Measurements from ENCODE around the gene ATAD1. TPM values are rescaled to one million over a fixed set of nuclear protein-coding genes. Genes with fewer than 3 reads are reported as not detected.

The ATAD1 gene
- total RNA-seq, 1 experiment from 2014 or later: 48.8 TPM

- CTCF ChIA-PET: no interaction called here
Observed at GRCh38 chr10:87703771-87704170, 114.3 kb downstream of the ATAD1 start.

DNA sequence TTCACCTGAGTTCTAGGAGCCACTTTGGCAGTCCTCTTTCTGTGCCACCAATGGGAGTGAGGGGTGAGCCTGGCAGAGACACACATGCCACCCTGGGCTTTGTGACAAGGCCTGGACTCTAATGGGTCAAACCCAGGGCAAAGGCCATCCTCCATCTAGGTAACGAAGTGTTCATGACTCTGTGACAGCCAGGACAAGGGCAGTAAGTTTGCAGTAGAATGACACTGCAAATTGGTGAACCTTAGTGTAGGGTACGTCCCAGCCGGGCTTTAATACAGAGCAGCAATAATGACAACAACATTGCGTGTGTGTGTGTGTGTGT, 115.1 kb downstream of the ATAD1 start:
- no peaks in the 10 kb centered on the region for H3K9me3 ChIP-seq
- Mint-ChIP-seq H3K36me3 (ENCODE audit: insufficient read depth, unreplicated experiment) (no peaks in the 10 kb centered on the region), H3K4me1 (ENCODE audit: low read depth, unreplicated experiment) (peaks cover 18% of the 10 kb centered on the region), H3K27ac (ENCODE audit: unreplicated experiment) (no peak overlapping the region), H3K27me3 (ENCODE audit: insufficient read depth, unreplicated experiment) (no peaks in the 10 kb centered on the region), H3K9me3 (ENCODE audit: unreplicated experiment) (no peaks in the 10 kb centered on the region), H3K4me3 (ENCODE audit: unreplicated experiment) (no peak overlapping the region)
- H3K4me1 ChIP-seq: peaks cover 21% of the 10 kb centered on the region
- H3K27me3 ChIP-seq (replicated peaks; ENCODE audit: control insufficient read depth, insufficient read depth, low read length): no peaks in the 10 kb centered on the region; the same call in 1 of the 2 replicates
- no peaks in the 10 kb centered on the region for H3K36me3 ChIP-seq (ENCODE audit: control insufficient read depth, insufficient read depth, low read length)
- ChIA-PET POLR2A (no interaction called here), CTCF (no interaction called here)
- DNase-seq: no peak
- intact Hi-C loops (cut with micrococcal nuclease; ENCODE audit: unreplicated experiment): loop anchor here (5.0 kb wide), 1 partner anchor 41 kb away; no protein-coding TSS in a partner anchor
- no peak overlapping the region for H3K4me3 ChIP-seq (ENCODE audit: low read depth, low read length)
- no TSS peak for BruUV-seq (replicated peaks)
- TF ChIP-seq, protein P1, sequence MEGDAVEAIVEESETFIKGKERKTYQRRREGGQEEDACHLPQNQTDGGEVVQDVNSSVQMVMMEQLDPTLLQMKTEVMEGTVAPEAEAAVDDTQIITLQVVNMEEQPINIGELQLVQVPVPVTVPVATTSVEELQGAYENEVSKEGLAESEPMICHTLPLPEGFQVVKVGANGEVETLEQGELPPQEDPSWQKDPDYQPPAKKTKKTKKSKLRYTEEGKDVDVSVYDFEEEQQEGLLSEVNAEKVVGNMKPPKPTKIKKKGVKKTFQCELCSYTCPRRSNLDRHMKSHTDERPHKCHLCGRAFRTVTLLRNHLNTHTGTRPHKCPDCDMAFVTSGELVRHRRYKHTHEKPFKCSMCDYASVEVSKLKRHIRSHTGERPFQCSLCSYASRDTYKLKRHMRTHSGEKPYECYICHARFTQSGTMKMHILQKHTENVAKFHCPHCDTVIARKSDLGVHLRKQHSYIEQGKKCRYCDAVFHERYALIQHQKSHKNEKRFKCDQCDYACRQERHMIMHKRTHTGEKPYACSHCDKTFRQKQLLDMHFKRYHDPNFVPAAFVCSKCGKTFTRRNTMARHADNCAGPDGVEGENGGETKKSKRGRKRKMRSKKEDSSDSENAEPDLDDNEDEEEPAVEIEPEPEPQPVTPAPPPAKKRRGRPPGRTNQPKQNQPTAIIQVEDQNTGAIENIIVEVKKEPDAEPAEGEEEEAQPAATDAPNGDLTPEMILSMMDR (IDR thresholded peaks at IDR 0.05; ENCODE audit: insufficient read depth in 1 of 2, low read depth in 1 of 2, low read length in 1 of 2, severe bottlenecking in 1 of 2, unreplicated experiment in 1 of 2): no peak

More at GRCh38 chr10:87703771-87704170, 114.3 kb downstream of the ATAD1 start:
- Mint-ChIP-seq H3K9me3 (ENCODE audit: unreplicated experiment) (no peaks in the 10 kb centered on the region), H3K4me1 (ENCODE audit: low read depth, unreplicated experiment) (peaks cover 18% of the 10 kb centered on the region), H3K36me3 (ENCODE audit: insufficient read depth, unreplicated experiment) (no peaks in the 10 kb centered on the region), H3K27me3 (ENCODE audit: insufficient read depth, unreplicated experiment) (no peaks in the 10 kb centered on the region), H3K4me3 (ENCODE audit: unreplicated experiment) (no peak overlapping the region), H3K27ac (ENCODE audit: unreplicated experiment) (no peak overlapping the region)
- no peaks in the 10 kb centered on the region for H3K9me3 ChIP-seq
- no peak for DNase-seq
- POLR2A ChIA-PET: interaction anchor here (0.5 kb wide), 1 partner anchor 80 kb away, joined by 4 read pairs; no protein-coding TSS in a partner anchor
- H3K27me3 ChIP-seq (replicated peaks; ENCODE audit: control insufficient read depth, insufficient read depth, low read length): no peaks in the 10 kb centered on the region; the same call in 1 of the 2 replicates
- H3K4me3 ChIP-seq (ENCODE audit: low read depth, low read length): no peak overlapping the region
- H3K4me1 ChIP-seq: peaks cover 21% of the 10 kb centered on the region
- intact Hi-C loops (cut with micrococcal nuclease; ENCODE audit: unreplicated experiment): loop anchor here (5.0 kb wide), 1 partner anchor 41 kb away; no protein-coding TSS in a partner anchor
- no TSS peak for BruUV-seq (replicated peaks)
- no peaks in the 10 kb centered on the region for H3K36me3 ChIP-seq (ENCODE audit: control insufficient read depth, insufficient read depth, low read length)
- TF ChIP-seq, protein P1 (IDR thresholded peaks at IDR 0.05; ENCODE audit: insufficient read depth in 1 of 2, low read depth in 1 of 2, low read length in 1 of 2, severe bottlenecking in 1 of 2, unreplicated experiment in 1 of 2): no peak

DNA sequence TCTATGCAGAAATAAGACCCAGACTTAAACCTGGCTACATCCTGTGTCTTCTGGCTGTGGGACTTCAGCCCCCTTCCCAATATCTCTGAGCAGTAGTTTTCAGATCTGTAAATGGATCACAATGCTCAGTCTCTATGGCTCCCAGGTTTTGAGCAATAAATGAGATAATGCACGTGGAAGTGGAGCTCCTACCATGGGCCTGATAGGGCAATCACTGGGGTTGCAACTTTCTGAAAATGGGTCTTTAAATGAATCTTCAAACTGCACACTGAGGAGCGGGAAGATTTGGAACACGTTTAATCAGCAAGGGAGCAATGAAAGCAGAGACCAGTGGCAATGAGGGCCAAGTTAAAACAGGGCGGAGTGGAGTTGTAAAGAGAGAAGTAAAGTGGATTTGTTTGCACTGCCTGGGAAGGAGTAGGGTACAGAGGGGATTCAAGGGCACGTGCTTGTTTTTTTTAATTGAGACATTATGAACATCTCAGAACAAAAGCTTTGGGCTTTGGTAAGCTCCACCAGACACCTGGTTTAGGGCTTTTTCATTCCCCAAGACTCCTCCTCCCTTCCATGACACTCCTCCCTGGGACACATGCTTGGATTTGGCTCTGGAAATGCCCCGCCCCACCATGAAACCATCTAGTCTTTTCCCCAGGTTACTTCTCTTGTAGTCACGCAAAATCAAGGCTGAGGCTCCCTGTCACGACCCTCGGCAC, 115.6 kb downstream of the ATAD1 start:
- TF ChIP-seq, protein P1 (IDR thresholded peaks at IDR 0.05; ENCODE audit: insufficient read depth in 1 of 2, low read depth in 1 of 2, low read length in 1 of 2, severe bottlenecking in 1 of 2, unreplicated experiment in 1 of 2): no peak
- peaks cover 21% of the 10 kb centered on the region for H3K4me1 ChIP-seq
- peaks cover 18% of the 10 kb centered on the region for H3K4me1 Mint-ChIP-seq (ENCODE audit: low read depth, unreplicated experiment)
- H3K4me3 ChIP-seq (ENCODE audit: low read depth, low read length): no peak overlapping the region
- H3K36me3 Mint-ChIP-seq (ENCODE audit: insufficient read depth, unreplicated experiment): no peaks in the 10 kb centered on the region
- no peaks in the 10 kb centered on the region for H3K9me3 Mint-ChIP-seq (ENCODE audit: unreplicated experiment)
- no peak for DNase-seq
- no peaks in the 10 kb centered on the region for H3K9me3 ChIP-seq
- no peaks in the 10 kb centered on the region for H3K36me3 ChIP-seq (ENCODE audit: control insufficient read depth, insufficient read depth, low read length)
- no peak overlapping the region for H3K27ac Mint-ChIP-seq (ENCODE audit: unreplicated experiment)
- H3K27me3 Mint-ChIP-seq (ENCODE audit: insufficient read depth, unreplicated experiment): no peaks in the 10 kb centered on the region
- no peak overlapping the region for H3K4me3 Mint-ChIP-seq (ENCODE audit: unreplicated experiment)
- CTCF ChIA-PET: no interaction called here
- intact Hi-C loops (cut with micrococcal nuclease; ENCODE audit: unreplicated experiment): loop anchor here (5.0 kb wide), 1 partner anchor 40 kb away; no protein-coding TSS in a partner anchor
- no TSS peak for BruUV-seq (replicated peaks)
- POLR2A ChIA-PET: no interaction called here
- H3K27me3 ChIP-seq (replicated peaks; ENCODE audit: control insufficient read depth, insufficient read depth, low read length): no peaks in the 10 kb centered on the region; the same call in 1 of the 2 replicates

Other genes with a start within 250 kb of the ATAD1 start
- 4.3 and 6.2 TPM in 2 replicates for gene PAPSS2, start 158.3 kb downstream of the ATAD1 start, total RNA-seq (2022)
- gene KLLN, start 45.3 kb upstream of the ATAD1 start, total RNA-seq (2022): 1.0 and 1.2 TPM in 2 replicates
- 56.3 and 57.1 TPM in 2 replicates for gene PTEN, start 45.4 kb upstream of the ATAD1 start, total RNA-seq (2022)